ENCODE results near the gene COL25A1.
A peak's percentile ranks its signal among the peaks of the same experiment; 100 is the strongest.
"Not testable (repeated sequence)": the region's sequence is repeated elsewhere in the genome, so short reads cannot be mapped to it uniquely, and the experiment has no call there.

Gene COL25A1

DNA sequence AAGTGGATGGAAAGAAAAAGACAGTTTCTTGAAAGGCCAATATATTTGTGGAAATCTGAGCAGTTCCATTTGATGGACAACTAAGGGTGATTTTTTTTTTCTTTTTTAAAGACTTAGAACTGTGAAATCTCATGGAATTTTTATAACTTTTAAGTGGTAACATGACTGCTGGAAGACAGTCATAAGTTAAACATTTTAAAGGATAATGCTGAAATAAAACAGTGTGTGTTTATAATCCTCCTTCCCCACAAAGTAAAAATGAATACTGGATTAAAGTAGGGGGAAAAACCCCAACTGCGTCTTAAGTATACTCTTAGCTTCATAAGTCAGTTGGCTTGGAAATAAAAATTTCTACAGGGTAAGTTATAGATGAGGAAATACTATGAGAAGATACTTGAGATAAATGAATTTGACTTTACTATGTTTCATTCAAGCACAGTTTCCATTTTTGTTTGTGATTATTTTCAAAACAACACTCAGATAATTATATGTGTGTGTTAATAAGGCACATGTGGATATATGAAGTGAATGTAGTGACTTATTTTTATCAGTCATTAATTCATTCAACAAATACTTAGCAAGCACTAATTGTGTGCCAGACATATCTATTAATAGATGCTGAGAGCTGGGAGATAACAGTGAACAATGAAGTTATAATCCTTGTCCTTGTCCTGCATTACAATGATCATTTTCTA is 410.4 kb downstream of the COL25A1 start:
- DNase-seq (ENCODE audit: low read depth, low spot score), result no peak
- H3K27ac ChIP-seq, result no peak overlapping the region

GRCh38 chr4:108890484-108890881 is 412.0 kb downstream of the COL25A1 start:
- DNase-seq (ENCODE audit: low read depth, low spot score), result no peak
- no peak overlapping the region for H3K27ac ChIP-seq

- no peak for DNase-seq (ENCODE audit: low read depth, low spot score)
- H3K27ac ChIP-seq, result no peak overlapping the region
Measured at GRCh38 chr4:108889696-108890483, 412.6 kb downstream of the COL25A1 start.

- no peak overlapping the region for H3K27ac ChIP-seq
- DNase-seq (ENCODE audit: low read depth, low spot score), result no peak
Measured at GRCh38 chr4:108888769-108889168, 413.7 kb downstream of the COL25A1 start.

DNA sequence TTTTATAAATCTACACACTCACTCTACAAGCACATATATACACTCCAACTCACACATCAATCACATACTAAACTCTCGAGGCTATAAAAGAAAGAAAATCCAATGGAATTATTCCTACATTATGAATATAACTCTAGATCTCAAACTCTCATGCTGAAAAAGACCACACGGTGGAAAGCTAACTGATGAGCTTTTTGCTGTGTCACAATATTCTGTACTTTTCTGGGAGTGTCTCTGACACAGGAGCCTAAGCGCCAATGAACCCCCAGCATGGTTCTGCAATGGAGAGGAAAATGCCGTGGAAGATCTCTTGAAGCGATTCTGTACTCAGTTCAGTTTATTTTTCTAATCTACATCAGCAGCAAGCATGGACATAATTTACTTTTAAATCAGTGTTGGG is 415.4 kb downstream of the COL25A1 start:
- DNase-seq (ENCODE audit: low read depth, low spot score), result no peak
- no peak overlapping the region for H3K27ac ChIP-seq

DNA sequence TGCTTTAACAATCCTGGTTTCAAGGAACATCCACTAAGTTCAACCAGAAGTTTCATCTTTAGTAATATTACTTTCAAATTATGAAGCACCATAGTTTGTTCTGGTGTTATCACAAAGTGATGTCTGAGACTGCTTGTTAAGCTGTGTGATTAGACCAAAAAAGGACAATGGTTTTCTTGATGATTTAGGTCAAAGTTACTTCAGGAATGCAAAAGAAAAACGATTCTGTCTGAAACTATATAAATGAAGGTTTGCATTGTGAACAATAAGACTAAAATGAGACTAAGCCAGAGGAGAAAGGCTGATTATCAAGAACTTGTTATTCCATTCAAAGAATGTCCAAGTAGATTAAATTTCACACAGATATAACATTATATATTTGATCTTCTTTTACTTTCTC is 417.2 kb downstream of the COL25A1 start:
- no peak overlapping the region for H3K27ac ChIP-seq
- no peak for DNase-seq (ENCODE audit: low read depth, low spot score)

- no peak overlapping the region for H3K27ac ChIP-seq
Measured at GRCh38 chr4:108884596-108884995, 417.9 kb downstream of the COL25A1 start.

GRCh38 chr4:108881986-108882385 is 420.5 kb downstream of the COL25A1 start:
- H3K27ac ChIP-seq, result peak overlapping the region; percentile 37
- no peak for DNase-seq (ENCODE audit: low read depth, low spot score)

More at GRCh38 chr4:108884596-108884995, 417.9 kb downstream of the COL25A1 start:
- DNase-seq (ENCODE audit: low read depth, low spot score), result no peak

DNA sequence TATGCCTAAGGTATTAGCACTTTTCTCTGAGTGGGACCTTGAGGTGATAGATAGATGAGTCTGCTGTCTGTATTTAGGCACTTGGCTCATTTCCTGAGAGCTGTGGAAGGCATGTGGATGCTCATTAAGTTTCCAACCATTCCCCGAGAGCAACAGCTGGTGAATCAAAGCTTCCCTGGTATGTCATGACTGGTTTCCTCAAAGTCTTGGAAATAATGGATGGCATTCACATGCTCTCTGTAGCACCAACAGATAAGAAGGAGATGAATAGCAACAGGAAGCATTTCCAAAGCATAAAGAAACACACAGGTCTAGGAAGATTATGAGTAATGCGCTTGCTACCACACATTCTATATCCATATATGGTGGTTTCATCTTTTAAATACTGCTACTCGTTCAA is 421.3 kb downstream of the COL25A1 start:
- DNase-seq (ENCODE audit: low read depth, low spot score), result no peak
- peak overlapping the region; percentile 37 for H3K27ac ChIP-seq

DNA sequence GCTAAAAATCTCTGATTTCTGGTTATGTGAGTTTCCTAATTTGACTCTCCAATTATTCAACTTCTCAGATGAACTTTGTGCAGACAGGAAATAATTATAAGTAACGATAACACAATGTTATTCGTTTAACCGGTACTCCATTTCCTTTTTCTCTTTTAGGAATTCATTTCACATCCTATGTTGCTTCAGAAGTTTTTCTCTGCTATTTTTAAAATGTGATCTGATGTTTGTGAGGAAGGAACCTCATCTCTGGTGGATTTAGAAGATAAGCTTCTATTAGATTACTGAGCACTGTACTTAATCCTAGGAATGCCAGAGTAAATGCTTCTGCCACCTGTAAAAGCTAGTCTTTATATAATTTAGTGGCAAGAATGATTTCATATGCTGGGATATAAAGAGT is 423.7 kb downstream of the COL25A1 start:
- H3K27ac ChIP-seq, result no peak overlapping the region
- no peak for DNase-seq (ENCODE audit: low read depth, low spot score)

GRCh38 chr4:108877821-108878220 is 424.6 kb downstream of the COL25A1 start:
- no peak for DNase-seq (ENCODE audit: low read depth, low spot score)
- H3K27ac ChIP-seq, result no peak overlapping the region

- H3K27ac ChIP-seq, result no peak overlapping the region
- DNase-seq (ENCODE audit: low read depth, low spot score), result no peak
Measured at GRCh38 chr4:108874806-108875205, 427.7 kb downstream of the COL25A1 start.

GRCh38 chr4:108869970-108870369 is 432.5 kb downstream of the COL25A1 start:
- H3K27ac ChIP-seq; DNase-seq (ENCODE audit: low read depth, low spot score): not testable (repeated sequence)

GRCh38 chr4:108868606-108869227 is 433.7 kb downstream of the COL25A1 start:
- no peak for DNase-seq (ENCODE audit: low read depth, low spot score)

GRCh38 chr4:108867476-108867875 is 435.0 kb downstream of the COL25A1 start:
- no peak overlapping the region for H3K27ac ChIP-seq
- no peak for DNase-seq (ENCODE audit: low read depth, low spot score)

More at GRCh38 chr4:108868606-108869227, 433.7 kb downstream of the COL25A1 start:
- H3K27ac ChIP-seq, result no peak overlapping the region

DNA sequence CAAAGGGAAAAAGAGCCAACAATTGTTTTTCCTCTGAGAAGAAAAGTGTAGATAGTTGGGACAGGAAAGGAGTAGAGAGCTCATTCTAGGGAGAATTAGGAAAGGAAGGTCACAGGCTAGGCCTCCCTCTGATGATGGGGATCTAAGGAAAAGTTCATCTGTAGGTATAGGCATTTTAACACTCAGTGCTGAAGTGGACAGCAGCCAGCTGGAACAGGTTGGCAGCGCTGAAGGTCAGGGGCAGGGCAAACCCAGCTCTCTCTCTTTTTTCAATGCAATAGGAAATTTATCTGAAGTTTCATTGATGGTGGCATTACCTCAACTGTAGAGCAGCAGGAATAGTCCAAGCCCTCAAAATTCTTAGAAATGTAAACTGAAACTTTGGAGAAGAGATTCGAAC is 441.1 kb downstream of the COL25A1 start:
- H3K27ac ChIP-seq, result no peak overlapping the region
- no peak for DNase-seq (ENCODE audit: low read depth, low spot score)

DNA sequence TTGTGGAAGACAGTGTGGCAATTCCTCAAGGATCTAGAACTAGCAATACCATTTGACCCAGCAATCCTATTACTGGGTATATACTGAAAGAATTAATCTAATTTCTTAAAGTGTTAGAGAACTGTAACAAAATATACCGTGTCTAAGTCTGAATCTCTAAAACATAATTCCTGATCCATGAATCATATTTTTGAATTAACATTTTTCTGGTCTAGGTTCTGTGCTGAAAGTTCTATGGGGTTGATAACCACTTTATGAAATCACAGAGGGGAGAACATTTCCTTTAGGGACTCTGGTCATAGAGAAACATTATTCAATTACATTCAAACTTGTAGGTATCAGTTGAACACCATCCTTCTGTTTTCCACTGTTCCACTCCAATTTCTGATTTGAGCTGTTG is 447.7 kb downstream of the COL25A1 start:
- H3K27ac ChIP-seq, result no peak overlapping the region
- DNase-seq (ENCODE audit: low read depth, low spot score), result no peak

DNA sequence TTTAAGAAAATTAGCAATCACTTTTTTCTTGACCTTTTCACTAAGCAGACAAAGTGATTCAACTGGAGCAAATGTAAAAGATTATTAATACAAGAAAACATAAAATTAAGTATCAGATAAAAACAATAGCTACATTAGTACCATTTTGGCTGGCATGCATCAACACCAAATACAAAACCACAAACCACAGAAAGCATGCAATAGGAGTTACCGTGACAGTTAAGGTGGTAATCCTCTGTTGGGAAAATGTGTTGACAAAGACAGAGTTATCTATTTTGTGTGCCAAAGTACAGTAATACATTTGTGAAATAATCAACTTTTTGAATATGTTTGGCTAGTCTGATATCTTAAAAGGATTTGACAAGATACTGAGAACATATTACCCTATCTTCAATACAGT is 449.8 kb downstream of the COL25A1 start:
- no peak for DNase-seq (ENCODE audit: low read depth, low spot score)

DNA sequence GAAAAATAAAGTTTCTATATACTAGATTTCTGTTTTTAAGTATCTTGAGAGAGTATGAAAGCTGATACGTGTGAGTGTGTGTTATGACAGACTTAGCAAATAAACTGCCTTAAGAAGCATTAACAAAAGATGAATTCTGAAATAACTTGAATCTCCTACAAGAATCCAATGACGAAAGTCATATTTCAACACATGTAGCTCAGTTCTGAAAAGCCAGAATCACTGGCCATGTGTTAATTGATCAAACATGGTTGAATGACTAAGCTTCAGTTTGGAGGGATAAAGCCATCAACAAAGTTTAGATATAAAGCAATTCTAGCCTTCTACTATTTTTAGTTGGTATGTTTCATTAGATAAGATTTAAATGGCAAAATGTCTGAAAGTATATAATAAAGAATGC is 451.1 kb downstream of the COL25A1 start:
- DNase-seq (ENCODE audit: low read depth, low spot score), result no peak
- no peak overlapping the region for H3K27ac ChIP-seq

More for the DNA sequence above, 449.8 kb downstream of the COL25A1 start:
- H3K27ac ChIP-seq, result no peak overlapping the region

GRCh38 chr4:108850219-108850649 is 452.2 kb downstream of the COL25A1 start:
- peak overlapping the region; percentile 32 for H3K27ac ChIP-seq
- no peak for DNase-seq (ENCODE audit: low read depth, low spot score)

DNA sequence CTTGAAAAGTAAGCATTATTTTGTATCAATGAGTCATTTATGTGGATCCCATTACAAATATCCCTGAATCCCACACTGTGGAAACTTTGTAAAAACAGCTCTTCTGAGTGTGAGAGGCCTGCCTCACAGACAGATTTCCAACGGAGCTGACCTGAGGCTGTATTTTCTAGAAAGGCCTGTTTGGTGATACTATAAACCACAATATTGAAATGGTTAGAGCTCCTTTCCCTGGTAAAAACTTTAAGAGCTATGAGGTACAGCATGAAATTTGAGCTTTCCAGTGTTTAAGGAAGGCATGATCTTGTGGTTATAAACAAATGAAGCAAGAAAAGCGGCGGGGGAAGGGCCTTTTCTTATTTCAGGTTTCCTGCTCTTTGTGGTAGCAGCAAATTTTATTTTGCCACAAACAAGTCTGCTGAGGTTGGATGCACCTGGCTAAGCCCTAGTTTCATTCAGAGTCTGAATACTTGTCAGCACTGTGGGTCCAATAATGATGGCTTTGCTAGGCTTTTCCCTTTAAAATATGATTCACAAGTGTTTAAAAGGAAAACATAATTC is 452.8 kb downstream of the COL25A1 start:
- peak; percentile 6 for DNase-seq (ENCODE audit: low read depth, low spot score)
- peak overlapping the region; percentile 32 for H3K27ac ChIP-seq
